HepG2 (cell line): ENCODE data around the gene HARBI1. TPM values are rescaled to one million over a fixed set of nuclear protein-coding genes. Genes with fewer than 3 reads are reported as not detected.
A peak's percentile ranks its signal among the peaks of the same experiment; 100 is the strongest.

Source experiments
- AHR ChIP-seq: IDR thresholded peaks from 2 replicates; pipeline ENCODE4 v1.6.1; 2018; ENCODE audit warnings: missing genetic modification reagents, missing compliant biosample characterization
- NR2F2 ChIP-seq: IDR thresholded peaks from 2 replicates; pipeline ENCODE4 v1.6.1; 2012; ENCODE audit warnings: low read depth, inconsistent platforms, borderline replicate concordance
- RARA ChIP-seq: IDR thresholded peaks from 2 replicates; pipeline ENCODE4 v1.6.1; 2016; ENCODE audit warnings: missing genetic modification reagents, missing compliant biosample characterization
- SALL1 ChIP-seq: sonication (generic); formaldehyde crosslinking; IDR thresholded peaks from 2 replicates; pipeline ENCODE4 v1.8.0; 2022; ENCODE audit warnings: mild to moderate bottlenecking, missing genetic modification reagents
- SIN3A ChIP-seq: IDR thresholded peaks from 2 replicates; pipeline ENCODE4 v1.6.1; 2011; ENCODE audit warnings: low read depth, mild to moderate bottlenecking, control low read depth, low read length, borderline replicate concordance
- SMAD9 ChIP-seq: sonication (generic); formaldehyde crosslinking; IDR thresholded peaks from 2 replicates; pipeline ENCODE4 v1.5.1; 2020; ENCODE audit warnings: mild to moderate bottlenecking, missing genetic modification reagents
- TBX2 ChIP-seq: sonication (generic); formaldehyde crosslinking; IDR thresholded peaks from 2 replicates; pipeline ENCODE4 v1.5.0; 2020; ENCODE audit warnings: missing genetic modification reagents, mild to moderate bottlenecking, borderline replicate concordance
- ZC3H13 ChIP-seq: sonication (generic); formaldehyde crosslinking; IDR thresholded peaks from 2 replicates; pipeline ENCODE4 v1.8.1; 2023; ENCODE audit warnings: mild to moderate bottlenecking, missing genetic modification reagents, moderate library complexity
- ZNF343 ChIP-seq: sonication (generic); formaldehyde crosslinking; IDR thresholded peaks from 2 replicates; pipeline ENCODE4 v1.4.0; 2020; ENCODE audit warnings: mild to moderate bottlenecking, missing genetic modification reagents
- ZNF354B ChIP-seq: sonication (generic); formaldehyde crosslinking; IDR thresholded peaks from 2 replicates; pipeline ENCODE4 v1.8.0; 2022; ENCODE audit warnings: mild to moderate bottlenecking, missing genetic modification reagents
- ZNF546 ChIP-seq: sonication (generic); formaldehyde crosslinking; conservative IDR thresholded peaks from 2 replicates; pipeline ENCODE4 v1.8.1; 2023; ENCODE audit warnings: mild to moderate bottlenecking, missing genetic modification reagents
- ZNF616 ChIP-seq: sonication (generic); formaldehyde crosslinking; IDR thresholded peaks from 2 replicates; pipeline ENCODE4 v1.5.0; 2020; ENCODE audit warnings: low read depth, mild to moderate bottlenecking, missing genetic modification reagents
- ZSCAN30 ChIP-seq: sonication (generic); formaldehyde crosslinking; IDR thresholded peaks from 2 replicates; pipeline ENCODE4 v1.5.0; 2020; ENCODE audit warnings: mild to moderate bottlenecking, missing genetic modification reagents
- polyA plus RNA-seq, 8 experiments: library from polyadenylated mRNA; depleted of rRNA in 3 of 8; stranded (reverse) in 7 of 8; unstranded in 1 of 8; fragments of >200 nt; fragmentation: Illumina TruSeq in 4 of 8; extraction: Trizol in 4 of 8; gene quantifications; 2 replicates each; pipeline versions ENCODE4 v1.2.1 to v1.2.3, GENCODE V29; 2011 to 2016; ENCODE audit warnings: low read depth in 4 of 8, missing spikeins in 1 of 8, mixed read lengths in 1 of 8; ENCODE audit not compliant: insufficient read depth in 1 of 8
- total RNA-seq, 5 experiments: library from RNA; depleted of rRNA; stranded (reverse); fragments of >200 nt; fragmentation: Illumina TruSeq; extraction: Trizol; gene quantifications; 2 replicates each; pipeline ENCODE4 v1.2.3, GENCODE V29; 2016; ENCODE audit warnings: low read depth in 1 of 5
- TF ChIP-seq, protein P1 (sequence below): sonication (generic); formaldehyde crosslinking; IDR thresholded peaks from 2 replicates; pipeline ENCODE4 v1.5.1; 2020; ENCODE audit warnings: mild to moderate bottlenecking, missing genetic modification reagents, moderate library complexity
- TF ChIP-seq, protein P2 (sequence below): sonication (generic); formaldehyde crosslinking; IDR thresholded peaks from 2 replicates; pipeline ENCODE4 v1.5.1; 2020; ENCODE audit warnings: mild to moderate bottlenecking, missing genetic modification reagents, moderate library complexity
- TF ChIP-seq, protein P3 (sequence below): sonication (generic); formaldehyde crosslinking; IDR thresholded peaks from 2 replicates; pipeline ENCODE4 v1.5.0; 2020; ENCODE audit warnings: mild to moderate bottlenecking, low read depth, missing genetic modification reagents, borderline replicate concordance
- TF ChIP-seq, protein P4 (sequence below): sonication (generic); formaldehyde crosslinking; IDR thresholded peaks from 2 replicates; pipeline ENCODE4 v1.5.0; 2020; ENCODE audit warnings: mild to moderate bottlenecking, missing genetic modification reagents, borderline replicate concordance

HARBI1 gene
- total and polyA plus RNA-seq, 2 of the 13 experiments (the other 11 are each of a cell fraction or from before 2014, with no cell fraction given): 2.5 to 4.8 TPM

DNA sequence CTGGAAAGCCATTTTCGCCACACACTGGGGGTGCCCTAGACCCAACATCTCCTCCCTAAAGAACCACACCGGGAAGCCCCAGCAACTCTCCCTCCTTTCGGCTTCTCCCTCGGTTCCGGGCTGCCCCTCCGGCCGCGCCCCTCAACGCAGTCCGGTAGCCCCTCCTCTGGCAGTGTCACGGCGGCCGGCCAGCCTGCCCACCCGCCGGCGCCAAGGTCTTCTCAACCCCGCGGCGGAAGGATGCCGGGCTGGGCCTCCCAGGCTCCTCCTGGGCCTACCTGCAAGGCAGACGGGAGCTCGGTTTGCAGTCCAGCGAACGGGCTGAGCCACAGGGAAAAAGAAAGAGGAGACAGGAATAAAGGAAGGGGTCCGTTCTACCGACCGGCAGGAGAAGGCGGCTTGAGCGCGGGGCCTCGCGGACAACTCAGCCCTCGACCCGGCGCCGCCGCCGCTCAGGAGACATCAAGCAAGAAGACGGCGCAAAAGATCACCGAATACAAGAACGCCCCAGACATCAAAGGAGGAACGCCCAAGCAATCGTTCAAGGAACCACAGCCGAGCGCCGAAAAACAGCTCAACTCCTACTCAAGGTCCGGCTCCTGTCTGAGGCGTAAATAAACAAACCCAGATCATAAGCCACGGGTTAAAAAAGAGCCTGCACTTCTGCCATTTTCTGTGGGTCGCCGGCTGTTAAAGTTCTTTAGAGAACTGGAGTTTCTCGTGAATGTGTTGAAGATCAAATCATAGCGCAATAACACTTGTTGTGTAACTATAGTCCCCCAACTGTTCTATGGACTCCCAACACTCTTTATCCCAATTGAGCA, 23.3 kb downstream of the HARBI1 start, which contains the start of gene AMBRA1 (continued):
- no peak for TF ChIP-seq ZC3H13 (CRISPR knock-in tag)
- TF ChIP-seq NR2F2: peak; percentile 57; the same call in 1 of the 2 replicates
- TF ChIP-seq SMAD9 (CRISPR knock-in tag): no peak; the same call in 1 of the 2 replicates
- no peak; the same call in none of the 2 replicates for TF ChIP-seq SALL1
- TF ChIP-seq ZNF546: peak; percentile 91; the same call in 1 of the 2 replicates
- TF ChIP-seq, protein P1, sequence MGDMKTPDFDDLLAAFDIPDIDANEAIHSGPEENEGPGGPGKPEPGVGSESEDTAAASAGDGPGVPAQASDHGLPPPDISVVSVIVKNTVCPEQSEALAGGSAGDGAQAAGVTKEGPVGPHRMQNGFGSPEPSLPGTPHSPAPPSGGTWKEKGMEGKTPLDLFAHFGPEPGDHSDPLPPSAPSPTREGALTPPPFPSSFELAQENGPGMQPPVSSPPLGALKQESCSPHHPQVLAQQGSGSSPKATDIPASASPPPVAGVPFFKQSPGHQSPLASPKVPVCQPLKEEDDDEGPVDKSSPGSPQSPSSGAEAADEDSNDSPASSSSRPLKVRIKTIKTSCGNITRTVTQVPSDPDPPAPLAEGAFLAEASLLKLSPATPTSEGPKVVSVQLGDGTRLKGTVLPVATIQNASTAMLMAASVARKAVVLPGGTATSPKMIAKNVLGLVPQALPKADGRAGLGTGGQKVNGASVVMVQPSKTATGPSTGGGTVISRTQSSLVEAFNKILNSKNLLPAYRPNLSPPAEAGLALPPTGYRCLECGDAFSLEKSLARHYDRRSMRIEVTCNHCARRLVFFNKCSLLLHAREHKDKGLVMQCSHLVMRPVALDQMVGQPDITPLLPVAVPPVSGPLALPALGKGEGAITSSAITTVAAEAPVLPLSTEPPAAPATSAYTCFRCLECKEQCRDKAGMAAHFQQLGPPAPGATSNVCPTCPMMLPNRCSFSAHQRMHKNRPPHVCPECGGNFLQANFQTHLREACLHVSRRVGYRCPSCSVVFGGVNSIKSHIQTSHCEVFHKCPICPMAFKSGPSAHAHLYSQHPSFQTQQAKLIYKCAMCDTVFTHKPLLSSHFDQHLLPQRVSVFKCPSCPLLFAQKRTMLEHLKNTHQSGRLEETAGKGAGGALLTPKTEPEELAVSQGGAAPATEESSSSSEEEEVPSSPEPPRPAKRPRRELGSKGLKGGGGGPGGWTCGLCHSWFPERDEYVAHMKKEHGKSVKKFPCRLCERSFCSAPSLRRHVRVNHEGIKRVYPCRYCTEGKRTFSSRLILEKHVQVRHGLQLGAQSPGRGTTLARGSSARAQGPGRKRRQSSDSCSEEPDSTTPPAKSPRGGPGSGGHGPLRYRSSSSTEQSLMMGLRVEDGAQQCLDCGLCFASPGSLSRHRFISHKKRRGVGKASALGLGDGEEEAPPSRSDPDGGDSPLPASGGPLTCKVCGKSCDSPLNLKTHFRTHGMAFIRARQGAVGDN (CRISPR knock-in tag): peak; percentile 90
- TF ChIP-seq, protein P2, sequence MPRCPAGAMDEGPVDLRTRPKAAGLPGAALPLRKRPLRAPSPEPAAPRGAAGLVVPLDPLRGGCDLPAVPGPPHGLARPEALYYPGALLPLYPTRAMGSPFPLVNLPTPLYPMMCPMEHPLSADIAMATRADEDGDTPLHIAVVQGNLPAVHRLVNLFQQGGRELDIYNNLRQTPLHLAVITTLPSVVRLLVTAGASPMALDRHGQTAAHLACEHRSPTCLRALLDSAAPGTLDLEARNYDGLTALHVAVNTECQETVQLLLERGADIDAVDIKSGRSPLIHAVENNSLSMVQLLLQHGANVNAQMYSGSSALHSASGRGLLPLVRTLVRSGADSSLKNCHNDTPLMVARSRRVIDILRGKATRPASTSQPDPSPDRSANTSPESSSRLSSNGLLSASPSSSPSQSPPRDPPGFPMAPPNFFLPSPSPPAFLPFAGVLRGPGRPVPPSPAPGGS (CRISPR knock-in tag): no peak
- TF ChIP-seq RARA (CRISPR knock-in tag): peak; percentile 53; the same call in 1 of the 2 replicates
- TF ChIP-seq TBX2: peak; percentile 72; the same call in 1 of the 2 replicates
- TF ChIP-seq, protein P3, sequence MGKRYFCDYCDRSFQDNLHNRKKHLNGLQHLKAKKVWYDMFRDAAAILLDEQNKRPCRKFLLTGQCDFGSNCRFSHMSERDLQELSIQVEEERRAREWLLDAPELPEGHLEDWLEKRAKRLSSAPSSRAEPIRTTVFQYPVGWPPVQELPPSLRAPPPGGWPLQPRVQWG (CRISPR knock-in tag): no peak
- no peak; the same call in 1 of the 2 replicates for TF ChIP-seq ZNF354B (CRISPR knock-in tag)
- TF ChIP-seq, protein P4, sequence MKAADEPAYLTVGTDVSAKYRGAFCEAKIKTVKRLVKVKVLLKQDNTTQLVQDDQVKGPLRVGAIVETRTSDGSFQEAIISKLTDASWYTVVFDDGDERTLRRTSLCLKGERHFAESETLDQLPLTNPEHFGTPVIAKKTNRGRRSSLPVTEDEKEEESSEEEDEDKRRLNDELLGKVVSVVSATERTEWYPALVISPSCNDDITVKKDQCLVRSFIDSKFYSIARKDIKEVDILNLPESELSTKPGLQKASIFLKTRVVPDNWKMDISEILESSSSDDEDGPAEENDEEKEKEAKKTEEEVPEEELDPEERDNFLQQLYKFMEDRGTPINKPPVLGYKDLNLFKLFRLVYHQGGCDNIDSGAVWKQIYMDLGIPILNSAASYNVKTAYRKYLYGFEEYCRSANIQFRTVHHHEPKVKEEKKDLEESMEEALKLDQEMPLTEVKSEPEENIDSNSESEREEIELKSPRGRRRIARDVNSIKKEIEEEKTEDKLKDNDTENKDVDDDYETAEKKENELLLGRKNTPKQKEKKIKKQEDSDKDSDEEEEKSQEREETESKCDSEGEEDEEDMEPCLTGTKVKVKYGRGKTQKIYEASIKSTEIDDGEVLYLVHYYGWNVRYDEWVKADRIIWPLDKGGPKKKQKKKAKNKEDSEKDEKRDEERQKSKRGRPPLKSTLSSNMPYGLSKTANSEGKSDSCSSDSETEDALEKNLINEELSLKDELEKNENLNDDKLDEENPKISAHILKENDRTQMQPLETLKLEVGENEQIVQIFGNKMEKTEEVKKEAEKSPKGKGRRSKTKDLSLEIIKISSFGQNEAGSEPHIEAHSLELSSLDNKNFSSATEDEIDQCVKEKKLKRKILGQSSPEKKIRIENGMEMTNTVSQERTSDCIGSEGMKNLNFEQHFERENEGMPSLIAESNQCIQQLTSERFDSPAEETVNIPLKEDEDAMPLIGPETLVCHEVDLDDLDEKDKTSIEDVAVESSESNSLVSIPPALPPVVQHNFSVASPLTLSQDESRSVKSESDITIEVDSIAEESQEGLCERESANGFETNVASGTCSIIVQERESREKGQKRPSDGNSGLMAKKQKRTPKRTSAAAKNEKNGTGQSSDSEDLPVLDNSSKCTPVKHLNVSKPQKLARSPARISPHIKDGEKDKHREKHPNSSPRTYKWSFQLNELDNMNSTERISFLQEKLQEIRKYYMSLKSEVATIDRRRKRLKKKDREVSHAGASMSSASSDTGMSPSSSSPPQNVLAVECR (CRISPR knock-in tag): peak; percentile 90
- TF ChIP-seq AHR: peak; percentile 48; the same call in 1 of the 2 replicates
- peak; percentile 70; the same call in 1 of the 2 replicates for TF ChIP-seq ZSCAN30 (CRISPR knock-in tag)
- TF ChIP-seq ZNF616 (CRISPR knock-in tag): no peak
- peak; percentile 85; the same call in 1 of the 2 replicates for TF ChIP-seq SIN3A
- TF ChIP-seq ZNF343 (CRISPR knock-in tag): no peak
